Stimulated activated naive CD8-positive, alpha-beta T cell treated with anti-CD3 and anti-CD28 coated beads, Interleukin-15, amount 100 ng/mL, for 72 hours (primary cell): ENCODE data around the gene PDZRN4.

Source experiments
- ATAC-seq: fragments of 150-1000 bp; cut with Tn5 transposase; 2 replicates; pipeline ENCODE4 v1.10.0; 2021; ENCODE audit warnings: mild to moderate bottlenecking, moderate library complexity
- DNase-seq, 2 donors: peaks; one replicate each; pipeline ENCODE4 v3.0.0; 2021 to 2022
- H3K27ac Mint-ChIP-seq, 2 donors: one replicate each; pipeline ENCODE4 v1.8.0; 2022; ENCODE audit warnings: mild to moderate bottlenecking in 2 of 2, mixed read lengths in 2 of 2, moderate library complexity in 2 of 2
- H3K27me3 Mint-ChIP-seq: one replicate; pipeline ENCODE4 v1.8.0; 2022; ENCODE audit warnings: mixed read lengths
- H3K4me1 Mint-ChIP-seq: one replicate; pipeline ENCODE4 v1.8.0; 2022; ENCODE audit warnings: mild to moderate bottlenecking, mixed read lengths
- H3K4me3 Mint-ChIP-seq, 2 donors: one replicate each; pipeline ENCODE4 v1.8.0; 2022; ENCODE audit warnings: mild to moderate bottlenecking in 2 of 2, mixed read lengths in 2 of 2, moderate library complexity in 1 of 2
- H3K9me3 Mint-ChIP-seq, 2 donors: one replicate each; pipeline ENCODE4 v1.8.0; 2022; ENCODE audit warnings: mixed read lengths in 2 of 2

The PDZRN4 gene

DNA sequence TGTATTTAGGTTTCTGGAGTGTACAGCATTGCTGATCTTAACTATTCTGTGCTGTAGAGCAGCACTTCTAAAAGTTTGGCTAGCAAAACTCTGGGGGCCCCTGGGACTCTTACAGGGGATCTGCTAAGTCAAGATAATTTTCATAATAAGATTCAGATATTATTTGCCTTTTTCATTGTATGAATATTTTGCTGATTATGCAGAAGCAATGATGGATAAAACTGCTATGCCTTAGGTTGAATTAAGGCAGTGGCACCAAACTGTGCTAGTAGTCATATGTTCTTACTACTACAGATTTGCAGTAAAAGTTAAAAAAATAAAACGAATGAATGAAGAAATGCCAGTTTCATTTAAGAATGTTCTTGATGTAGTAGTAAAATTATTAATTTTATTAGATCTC is 160.1 kb downstream of the PDZRN4 start:
- DNase-seq: no peak
- H3K27me3 Mint-ChIP-seq: no peaks in the 10 kb centered on the region
- H3K4me1 Mint-ChIP-seq: no peaks in the 10 kb centered on the region
- no peak for ATAC-seq
- peaks cover 10 to 11% of the 10 kb centered on the region in 2 donors for H3K9me3 Mint-ChIP-seq
- no peak overlapping the region for H3K4me3 Mint-ChIP-seq
- H3K27ac Mint-ChIP-seq: no peak overlapping the region

DNA sequence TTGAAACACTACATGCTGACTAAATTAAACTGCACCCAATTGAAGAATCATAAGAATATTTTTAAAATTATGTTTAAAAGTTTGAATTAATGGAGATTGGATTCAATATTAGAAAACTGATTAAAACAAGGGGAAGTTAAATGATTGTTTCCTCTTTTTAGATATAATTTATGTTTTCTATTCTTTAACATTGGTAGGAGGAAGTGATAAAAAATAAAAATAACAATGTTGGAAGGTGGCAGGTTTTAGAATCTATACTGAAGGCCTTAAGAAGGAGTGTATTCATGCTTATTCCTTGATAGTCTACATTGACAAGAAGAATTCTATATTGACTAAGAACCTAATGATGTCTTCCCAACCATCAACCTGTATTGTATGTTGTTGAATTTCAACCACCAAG is 168.1 kb downstream of the PDZRN4 start:
- no peak for DNase-seq
- H3K27me3 Mint-ChIP-seq: peaks cover 7% of the 10 kb centered on the region

GRCh38 chr12:41361738-41362137 is 173.6 kb downstream of the PDZRN4 start:
- Mint-ChIP-seq H3K4me3 (no peak overlapping the region), H3K27ac (no peak overlapping the region), H3K4me1 (no peaks in the 10 kb centered on the region), H3K9me3 (no peaks in the 10 kb centered on the region), H3K27me3 (peaks cover 7% of the 10 kb centered on the region)
- DNase-seq (no peak), ATAC-seq (no peak)

More for the DNA sequence above, 168.1 kb downstream of the PDZRN4 start:
- Mint-ChIP-seq H3K27ac (no peak overlapping the region), H3K9me3 (peaks cover 5% of the 10 kb centered on the region in 2 donors), H3K4me3 (no peak overlapping the region), H3K4me1 (no peaks in the 10 kb centered on the region)
- no peak for ATAC-seq

GRCh38 chr12:41362510-41362909 is 174.4 kb downstream of the PDZRN4 start:
- H3K4me1 Mint-ChIP-seq: no peaks in the 10 kb centered on the region
- no peak overlapping the region for H3K27ac Mint-ChIP-seq
- no peak for ATAC-seq
- DNase-seq: no peak
- H3K4me3 Mint-ChIP-seq: no peak overlapping the region
- H3K9me3 Mint-ChIP-seq: no peaks in the 10 kb centered on the region
- peaks cover 7% of the 10 kb centered on the region for H3K27me3 Mint-ChIP-seq

GRCh38 chr12:41362931-41363330 is 174.8 kb downstream of the PDZRN4 start:
- DNase-seq (no peak), ATAC-seq (no peak)
- no peaks in the 10 kb centered on the region for H3K4me1 Mint-ChIP-seq
- peaks cover 7% of the 10 kb centered on the region for H3K27me3 Mint-ChIP-seq
- H3K27ac Mint-ChIP-seq: no peak overlapping the region
- no peaks in the 10 kb centered on the region for H3K9me3 Mint-ChIP-seq
- H3K4me3 Mint-ChIP-seq: no peak overlapping the region

- ATAC-seq (no peak), DNase-seq (no peak)
- Mint-ChIP-seq H3K4me3 (no peak overlapping the region), H3K27me3 (peaks cover 7% of the 10 kb centered on the region), H3K4me1 (no peaks in the 10 kb centered on the region), H3K9me3 (no peaks in the 10 kb centered on the region), H3K27ac (no peak overlapping the region)
Measured at GRCh38 chr12:41364211-41364610, 176.1 kb downstream of the PDZRN4 start.

- DNase-seq (no peak), ATAC-seq (no peak)
- H3K9me3 Mint-ChIP-seq: no peaks in the 10 kb centered on the region
- no peak overlapping the region for H3K27ac Mint-ChIP-seq
- no peak overlapping the region for H3K4me3 Mint-ChIP-seq
- no peaks in the 10 kb centered on the region for H3K4me1 Mint-ChIP-seq
- H3K27me3 Mint-ChIP-seq: no peaks in the 10 kb centered on the region
Measured at GRCh38 chr12:41365653-41366171, 177.6 kb downstream of the PDZRN4 start.

GRCh38 chr12:41367726-41368405 is 179.7 kb downstream of the PDZRN4 start:
- no peaks in the 10 kb centered on the region for H3K9me3 Mint-ChIP-seq
- no peak overlapping the region for H3K27ac Mint-ChIP-seq
- DNase-seq (no peak), ATAC-seq (no peak)
- no peak overlapping the region for H3K4me3 Mint-ChIP-seq
- no peaks in the 10 kb centered on the region for H3K27me3 Mint-ChIP-seq
- H3K4me1 Mint-ChIP-seq: no peaks in the 10 kb centered on the region

DNA sequence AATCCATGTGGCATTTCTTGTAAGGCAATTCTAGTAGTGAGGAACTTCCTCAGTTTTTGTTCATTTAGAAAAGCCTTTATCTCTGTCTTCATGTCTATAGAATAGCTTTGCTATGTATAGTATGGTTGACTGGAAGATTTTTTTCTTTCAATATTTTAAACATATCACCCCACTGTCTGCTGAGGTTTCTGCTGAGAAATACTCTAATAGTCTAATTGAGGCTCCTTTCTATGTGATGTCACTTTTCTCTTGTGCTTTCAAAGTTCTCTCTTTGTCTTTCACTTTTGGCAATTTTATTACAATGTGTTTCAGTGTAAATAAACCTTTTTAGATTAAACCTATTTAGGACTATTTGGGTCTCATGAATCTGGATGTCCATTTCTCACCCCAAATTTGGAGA is 192.8 kb downstream of the PDZRN4 start:
- Mint-ChIP-seq H3K27me3 (no peaks in the 10 kb centered on the region), H3K4me3 (no peak overlapping the region), H3K9me3 (peaks cover 0 to 5% of the 10 kb centered on the region in 2 donors), H3K4me1 (no peaks in the 10 kb centered on the region), H3K27ac (no peak overlapping the region)
- no peak for ATAC-seq
- DNase-seq: no peak

DNA sequence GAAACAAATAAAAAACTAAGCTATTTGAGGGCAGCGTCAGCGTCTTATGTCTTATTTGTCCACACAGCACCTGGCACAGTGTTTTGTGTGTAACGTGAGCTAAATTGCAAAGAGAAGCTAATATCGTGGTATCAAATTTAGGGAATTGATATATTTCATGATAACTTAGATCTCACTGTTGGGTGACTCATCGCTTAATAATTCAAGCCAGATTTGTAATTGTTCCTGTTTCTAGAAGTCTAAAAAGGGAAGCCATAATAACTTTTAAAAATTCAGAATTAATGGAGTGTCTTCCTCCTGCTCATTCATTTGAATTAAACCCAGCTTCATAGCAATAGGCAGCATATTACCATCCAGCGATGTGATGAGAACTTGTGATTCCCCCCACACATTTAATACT is 214.7 kb downstream of the PDZRN4 start:
- ATAC-seq (no peak), DNase-seq (no peak)
- no peaks in the 10 kb centered on the region for H3K27me3 Mint-ChIP-seq
- H3K27ac Mint-ChIP-seq: no peak overlapping the region
- no peaks in the 10 kb centered on the region for H3K4me1 Mint-ChIP-seq
- H3K9me3 Mint-ChIP-seq: peaks cover 0 to 15% of the 10 kb centered on the region in 2 donors
- no peak overlapping the region for H3K4me3 Mint-ChIP-seq

GRCh38 chr12:41407232-41407799 is 219.2 kb downstream of the PDZRN4 start:
- Mint-ChIP-seq H3K4me3 (no peak overlapping the region), H3K9me3 (peaks cover 0 to 15% of the 10 kb centered on the region in 2 donors), H3K27me3 (no peaks in the 10 kb centered on the region), H3K27ac (no peak overlapping the region), H3K4me1 (no peaks in the 10 kb centered on the region)
- ATAC-seq (no peak), DNase-seq (no peak)

- Mint-ChIP-seq H3K4me3 (no peak overlapping the region), H3K9me3 (peaks cover 0 to 11% of the 10 kb centered on the region in 2 donors), H3K27ac (no peak overlapping the region), H3K4me1 (no peaks in the 10 kb centered on the region), H3K27me3 (no peaks in the 10 kb centered on the region)
- ATAC-seq: no peak
- DNase-seq: no peak
Measured at GRCh38 chr12:41409628-41410027, 221.5 kb downstream of the PDZRN4 start.

DNA sequence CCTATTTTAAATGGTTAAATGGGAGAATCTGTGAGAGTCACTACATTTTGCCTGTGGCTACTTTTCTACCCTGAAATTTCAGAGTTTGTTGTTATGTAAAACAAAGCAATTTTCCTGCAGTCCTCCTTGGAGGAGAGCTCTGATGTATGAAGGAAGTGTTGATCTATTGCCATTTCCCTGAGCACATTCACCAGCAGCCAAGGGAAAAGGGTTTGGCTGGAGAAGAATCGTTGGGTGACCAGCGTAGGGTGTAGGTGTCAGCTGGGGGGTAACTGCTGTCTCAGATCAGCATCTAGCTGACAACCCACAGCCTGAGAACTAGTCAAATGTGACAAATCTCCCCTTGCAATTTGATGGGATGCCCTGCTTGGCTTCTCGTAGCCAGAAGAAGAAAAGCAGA is 230.5 kb downstream of the PDZRN4 start:
- H3K4me3 Mint-ChIP-seq: no peak overlapping the region
- H3K9me3 Mint-ChIP-seq: no peaks in the 10 kb centered on the region
- no peaks in the 10 kb centered on the region for H3K4me1 Mint-ChIP-seq
- DNase-seq (no peak), ATAC-seq (no peak)
- no peak overlapping the region for H3K27ac Mint-ChIP-seq
- no peaks in the 10 kb centered on the region for H3K27me3 Mint-ChIP-seq

DNA sequence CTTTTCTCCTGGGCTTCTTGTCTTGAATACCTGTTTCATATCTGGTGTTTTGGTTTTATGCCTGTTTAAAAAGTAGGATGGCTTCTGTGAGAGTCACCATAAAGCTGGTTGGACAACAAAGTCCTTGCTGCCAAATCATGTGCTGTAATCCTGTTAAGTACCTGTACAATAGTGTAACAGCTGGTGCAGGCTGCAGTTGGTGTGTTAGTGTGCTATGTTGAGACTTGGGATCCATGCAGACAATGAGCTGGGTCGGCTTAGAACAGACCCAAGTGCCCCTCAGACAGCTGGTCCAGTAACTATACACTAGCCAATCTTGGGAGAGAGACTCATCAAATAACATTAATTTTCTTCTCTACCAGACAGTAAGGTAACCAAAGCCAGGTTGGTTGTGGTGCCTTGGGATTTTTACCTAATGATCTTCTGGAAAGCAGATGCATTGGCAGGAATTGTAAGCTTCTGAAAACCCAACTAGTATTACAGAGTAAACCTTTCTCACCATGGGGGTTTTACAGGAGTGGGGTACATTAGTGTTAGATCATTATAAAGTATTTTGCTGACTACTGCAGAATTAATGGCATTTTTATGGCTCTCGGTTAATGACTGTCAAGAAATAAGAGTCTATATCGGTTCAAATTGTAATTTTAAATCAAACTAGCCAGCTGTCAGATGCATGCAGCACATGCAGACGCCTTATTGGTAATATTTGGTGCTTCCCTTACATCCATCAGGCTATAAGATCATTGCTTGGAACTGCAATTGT is 231.2 kb downstream of the PDZRN4 start:
- Mint-ChIP-seq H3K4me3 (no peak overlapping the region), H3K9me3 (no peaks in the 10 kb centered on the region), H3K27ac (no peak overlapping the region), H3K27me3 (no peaks in the 10 kb centered on the region), H3K4me1 (no peaks in the 10 kb centered on the region)
- DNase-seq (no peak), ATAC-seq (no peak)

- Mint-ChIP-seq H3K27me3 (no peaks in the 10 kb centered on the region), H3K4me1 (no peaks in the 10 kb centered on the region), H3K4me3 (no peak overlapping the region), H3K27ac (no peak overlapping the region), H3K9me3 (peaks cover 0 to 4% of the 10 kb centered on the region in 2 donors)
- ATAC-seq: no peak
- DNase-seq: no peak
Measured at GRCh38 chr12:41424651-41425050, 236.5 kb downstream of the PDZRN4 start.

- no peak overlapping the region for H3K4me3 Mint-ChIP-seq
- DNase-seq (no peak), ATAC-seq (no peak)
- H3K9me3 Mint-ChIP-seq: peaks cover 0 to 3% of the 10 kb centered on the region in 2 donors
- peaks cover 6% of the 10 kb centered on the region for H3K27me3 Mint-ChIP-seq
- H3K4me1 Mint-ChIP-seq: no peaks in the 10 kb centered on the region
- no peak overlapping the region for H3K27ac Mint-ChIP-seq
Measured at GRCh38 chr12:41433460-41433859, 245.3 kb downstream of the PDZRN4 start.
